K562 (cell line): ENCODE data around the gene ANAPC13. TPM values are rescaled to one million over a fixed set of nuclear protein-coding genes. Genes with fewer than 3 reads are reported as not detected.

Experiments used
- ATAC-seq: fragments of 200-7000 bp; cut with Tn5 transposase; 3 replicates; pipeline ENCODE4 v1.9.1; 2020; ENCODE audit warnings: moderate library complexity
- BruUV-seq: library from RNA; stranded (reverse); fragments of 400-500 nt; replicated peaks from 2 replicates; lab custom pipeline; 2021; lab: Mats Ljungman, UMichigan
- CTCF ChIA-PET: fragments of 300-600 bp; formaldehyde crosslinking; extraction: SDS; loops from one replicate; lab custom pipeline; 2021; ENCODE audit warnings: low intra/inter-chr PET ratio; lab: Yijun Ruan, JAX
- POLR2A ChIA-PET: fragments of 300-600, 350-650 bp; sonication (Branson Sonifier 250); formaldehyde crosslinking; extraction: SDS; loops from one replicate; lab custom pipeline; 2021; ENCODE audit warnings: antibody characterized with exemption, inconsistent platforms; lab: Yijun Ruan, JAX
- DNase-seq, 4 experiments: peaks; one replicate each; pipeline versions ENCODE4 v3.0.0 to v3.0.0-alpha.2; 2011 to 2018; ENCODE audit warnings: low spot score in 3 of 4, mixed read lengths in 3 of 4; ENCODE audit errors: extremely low read depth in 1 of 4
- FAIRE-seq: peaks from 2 replicates; lab custom pipeline; 2011; peaks lifted over from hg19 to GRCh38; lab: Jason Lieb, UNC
- H2AFZ ChIP-seq: 2 replicates; pipeline ENCODE4 v1.6.0; 2011; ENCODE audit warnings: low read depth, low read length, control low read depth, inconsistent platforms
- H3K27ac ChIP-seq: fragments of 200-600 bp; 3 replicates; pipeline ENCODE4 v1.8.0; 2011; ENCODE audit warnings: low read depth, mild to moderate bottlenecking, control low read depth, inconsistent platforms, low read length, moderate library complexity, mixed read lengths; ENCODE audit errors: extremely low read depth
- H3K27me3 ChIP-seq, 2 experiments: fragments of 300-600 bp in 1 of 2; 2 replicates in 1 of 2; 3 replicates in 1 of 2; pipeline versions ENCODE4 v1.6.0 to v1.8.0; 2011; ENCODE audit warnings: inconsistent platforms in 2 of 2, low read length in 2 of 2, mild to moderate bottlenecking in 1 of 2, mixed read lengths in 1 of 2, moderate library complexity in 1 of 2; ENCODE audit not compliant: control insufficient read depth in 2 of 2, insufficient read depth in 2 of 2
- H3K36me3 ChIP-seq: fragments of 300-600 bp; 3 replicates; pipeline ENCODE4 v1.8.0; 2011; ENCODE audit warnings: mild to moderate bottlenecking, low read length, inconsistent platforms; ENCODE audit not compliant: control insufficient read depth, insufficient read depth
- H3K4me1 ChIP-seq, 2 experiments: fragments of 200-600 bp in 1 of 2; replicated peaks in 1 of 2; 2 replicates in 1 of 2; 3 replicates in 1 of 2; pipeline versions ENCODE4 v1.5.1 to v1.8.0; 2011; ENCODE audit warnings: inconsistent platforms in 2 of 2, low read length in 2 of 2, mild to moderate bottlenecking in 1 of 2, mixed read lengths in 1 of 2, moderate library complexity in 1 of 2; ENCODE audit not compliant: control insufficient read depth in 2 of 2, insufficient read depth in 2 of 2
- H3K4me2 ChIP-seq: 2 replicates; pipeline ENCODE4 v1.6.1; 2011; ENCODE audit warnings: low read length, control low read depth, inconsistent platforms, mixed read lengths; ENCODE audit not compliant: insufficient read depth
- H3K4me3 ChIP-seq: fragments of 200-600 bp; sonication (generic), shearing (Covaris generic); 2 replicates; pipeline ENCODE4 v1.5.1; 2016; ENCODE audit warnings: control low read depth, inconsistent platforms
- H3K79me2 ChIP-seq: fragments of 200-600 bp; 3 replicates; pipeline ENCODE4 v1.8.0; 2011; ENCODE audit warnings: low read length, inconsistent platforms; ENCODE audit not compliant: control insufficient read depth, insufficient read depth
- H3K9ac ChIP-seq, 2 experiments: 2 replicates each; pipeline versions ENCODE4 v1.6.0 to v1.6.1; 2011; ENCODE audit warnings: low read depth in 2 of 2, low read length in 2 of 2, control low read depth in 1 of 2, inconsistent platforms in 1 of 2, mild to moderate bottlenecking in 1 of 2, mixed read lengths in 1 of 2; ENCODE audit not compliant: insufficient read depth in 1 of 2
- H3K9me1 ChIP-seq: one replicate; pipeline ENCODE4 v1.6.0; 2011; ENCODE audit warnings: inconsistent platforms, mild to moderate bottlenecking, low read length, moderate library complexity; ENCODE audit not compliant: control insufficient read depth, insufficient read depth
- H3K9me3 ChIP-seq: replicated peaks from 2 replicates; pipeline ENCODE4 v1.5.1; 2011; ENCODE audit warnings: low read depth, low read length, inconsistent platforms; ENCODE audit not compliant: control insufficient read depth, insufficient read depth
- H4K20me1 ChIP-seq: replicated peaks from 2 replicates; pipeline ENCODE4 v1.6.1; 2011; ENCODE audit warnings: low read length, inconsistent platforms, mixed read lengths; ENCODE audit not compliant: control insufficient read depth, insufficient read depth
- BDP1 ChIP-seq: IDR thresholded peaks from 3 replicates; pipeline ENCODE4 v1.6.1; 2011; ENCODE audit not compliant: insufficient read length, insufficient read depth
- BHLHE40 ChIP-seq: IDR thresholded peaks from 2 replicates; pipeline ENCODE4 v1.6.1; 2011; ENCODE audit warnings: low read length, improper control_type of control experiment
- FOXK2 ChIP-seq, 2 experiments: fragments of 450-650 bp; IDR thresholded peaks in 1 of 2; conservative IDR thresholded peaks in 1 of 2; 2 replicates each; pipeline ENCODE4 v1.6.1; 2016; ENCODE audit warnings: low read depth in 2 of 2, mild to moderate bottlenecking in 1 of 2
- GABPB1 ChIP-seq: sonication (generic); formaldehyde crosslinking; IDR thresholded peaks from 2 replicates; pipeline ENCODE4 v1.8.0; 2022; ENCODE audit warnings: mild to moderate bottlenecking, missing genetic modification reagents
- HCFC1 ChIP-seq: IDR thresholded peaks from 2 replicates; pipeline ENCODE4 v1.6.1; 2012; ENCODE audit warnings: low read depth, low read length, improper control_type of control experiment
- HDAC2 ChIP-seq: fragments of 450-650 bp; IDR thresholded peaks from 2 replicates; pipeline ENCODE4 v1.6.1; 2016; ENCODE audit warnings: mild to moderate bottlenecking
- HDAC6 ChIP-seq: IDR thresholded peaks from 2 replicates; pipeline ENCODE4 v1.6.1; 2012; ENCODE audit warnings: low read depth, mild to moderate bottlenecking, control low read depth, inconsistent platforms, low read length, moderate library complexity
- HNRNPUL1 ChIP-seq: fragments of 200-400 bp; formaldehyde crosslinking; IDR thresholded peaks from 2 replicates; pipeline ENCODE4 v1.6.1; 2017; ENCODE audit warnings: low read length
- HOXB6 ChIP-seq: fragments of 250-450 bp; sonication (Bioruptor Pico); IDR thresholded peaks from 2 replicates; pipeline ENCODE4 v1.5.1; 2022; ENCODE audit warnings: mild to moderate bottlenecking, borderline replicate concordance
- KDM1A ChIP-seq, 2 experiments: fragments of 450-650 bp; IDR thresholded peaks; 2 replicates each; pipeline ENCODE4 v1.6.1; 2016; ENCODE audit warnings: mild to moderate bottlenecking in 2 of 2
- KDM4B ChIP-seq, 2 experiments: fragments of 450-650 bp in 1 of 2; sonication (generic) in 1 of 2; IDR thresholded peaks; 2 replicates each; pipeline ENCODE4 v1.6.1; 2016 to 2017; ENCODE audit warnings: borderline replicate concordance in 2 of 2, antibody characterized with exemption in 1 of 2, low read depth in 1 of 2, mild to moderate bottlenecking in 1 of 2
- MAX ChIP-seq: sonication (generic); formaldehyde crosslinking; IDR thresholded peaks from 2 replicates; pipeline ENCODE4 v1.9.0; 2022; ENCODE audit warnings: mild to moderate bottlenecking, missing genetic modification reagents
- NCOA2 ChIP-seq, 2 experiments: fragments of 450-650 bp; IDR thresholded peaks; 2 replicates each; pipeline ENCODE4 v1.6.1; 2018; ENCODE audit warnings: mild to moderate bottlenecking in 2 of 2, moderate library complexity in 1 of 2; ENCODE audit not compliant: partially characterized antibody in 2 of 2
- NFE2 ChIP-seq: IDR thresholded peaks from 2 replicates; pipeline ENCODE4 v1.6.1; 2014; ENCODE audit warnings: antibody characterized with exemption, low read depth
- NFIC ChIP-seq: fragments of 450-650 bp; IDR thresholded peaks from 2 replicates; pipeline ENCODE4 v1.6.1; 2017; ENCODE audit warnings: mild to moderate bottlenecking, inconsistent platforms
- NUFIP1 ChIP-seq: fragments of 450-650 bp; IDR thresholded peaks from 2 replicates; pipeline ENCODE4 v1.6.1; 2018; ENCODE audit not compliant: partially characterized antibody
- SAFB2 ChIP-seq: fragments of 200-400 bp; formaldehyde crosslinking; IDR thresholded peaks from 2 replicates; pipeline ENCODE4 v1.6.1; 2018; ENCODE audit warnings: borderline replicate concordance, low read length, low read depth, moderate library complexity; ENCODE audit not compliant: severe bottlenecking
- SMARCA5 ChIP-seq: fragments of 450-650 bp; IDR thresholded peaks from 2 replicates; pipeline ENCODE4 v1.6.1; 2016
- SRSF9 ChIP-seq: fragments of 200-400 bp; formaldehyde crosslinking; IDR thresholded peaks from 2 replicates; pipeline ENCODE4 v1.6.1; 2017; ENCODE audit warnings: low read depth, low read length, borderline replicate concordance
- TCF7 ChIP-seq: sonication (generic); IDR thresholded peaks from 2 replicates; pipeline ENCODE4 v1.6.1; 2016; ENCODE audit warnings: antibody characterized with exemption, borderline replicate concordance
- YBX1 ChIP-seq: fragments of 450-650 bp; IDR thresholded peaks from 2 replicates; pipeline ENCODE4 v1.7.1; 2016; ENCODE audit warnings: mild to moderate bottlenecking
- ZNF134 ChIP-seq: fragments of 250-450 bp; sonication (Bioruptor Pico); conservative IDR thresholded peaks from 2 replicates; pipeline ENCODE4 v1.4.0; 2020
- WGBS: fragments of 100-300 bp; shearing (Covaris generic); methylation state at CpG from one replicate; pipeline ENCODE4 v1.1.6; 2016; ENCODE audit warnings: low coverage, mixed read lengths; ENCODE audit not compliant: insufficient coverage; ENCODE audit errors: missing lambda C conversion rate; 5-methylcytosine and 5-hydroxymethylcytosine counted together
- in situ Hi-C: fragments of 300-500 bp; cut with MboI; formaldehyde crosslinking; loops from 4 replicates; pipeline ENCODE4 v1.15.0; 2018; ENCODE audit warnings: inconsistent platforms, mixed read lengths
- intact Hi-C: fragments of 100-400 bp; cut with micrococcal nuclease; formaldehyde crosslinking; loops from 2 replicates; pipeline ENCODE4 v1.14.2; 2022
- polyA plus RNA-seq, 8 experiments: library from polyadenylated mRNA; depleted of rRNA in 4 of 8; stranded (reverse) in 5 of 8; unstranded in 3 of 8; fragments of >200 nt; fragmentation: Nextera tagmentation in 2 of 8; fragmentation: Illumina TruSeq in 1 of 8; extraction: Ambion mirVana in 2 of 8; extraction: Trizol in 1 of 8; gene quantifications; 2 replicates each; pipeline versions ENCODE4 v1.2.1 to v1.2.3, GENCODE V29; 2011 to 2014; ENCODE audit warnings: inconsistent platforms in 1 of 8, missing spikeins in 1 of 8
- total RNA-seq, 7 experiments: library from RNA; depleted of rRNA in 6 of 7; stranded (reverse); fragments of >200 nt in 6 of 7; fragmentation: Illumina TruSeq in 2 of 7; extraction: Trizol in 2 of 7; gene quantifications; 2 replicates each; pipeline versions ENCODE4 v1.2.1 to v1.2.3, GENCODE V29; 2011 to 2021; ENCODE audit warnings: low replicate concordance in 1 of 7
- TF ChIP-seq, protein P1 (sequence below): sonication (generic); IDR thresholded peaks from 2 replicates; pipeline ENCODE4 v1.6.1; 2016

ANAPC13 gene
- total and polyA plus RNA-seq, 9 of the 15 experiments (the other 6 are each of a cell fraction or from before 2014, with no cell fraction given): 48.5 to 238 (median 68.5) TPM

- ATAC-seq: no peak
- CTCF ChIA-PET: no interaction called here
- H3K27ac ChIP-seq: no peak overlapping the region
These were observed 54.8 kb downstream of the ANAPC13 start for GRCh38 chr3:134430950-134431445.

DNA sequence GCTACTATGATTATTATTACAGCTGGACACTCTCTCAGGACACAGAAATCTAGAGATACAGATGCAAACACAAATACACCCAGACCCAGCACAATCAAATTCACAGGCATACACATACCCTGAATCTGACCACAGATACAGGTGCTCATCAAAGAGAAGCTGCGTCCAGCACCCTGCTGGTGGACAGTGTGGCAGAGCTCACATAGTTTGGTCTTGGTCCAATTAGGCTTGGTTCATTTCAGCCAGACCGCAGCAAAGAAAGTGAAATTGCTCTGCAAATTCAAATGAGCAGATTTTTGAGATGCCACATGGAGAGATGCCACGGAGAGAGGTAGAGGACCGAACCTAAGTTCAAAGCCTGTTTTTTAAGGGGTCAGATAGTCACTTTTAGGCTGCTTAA lies 55.6 kb downstream of the ANAPC13 start:
- no peak for TF ChIP-seq HOXB6 (CRISPR knock-in tag)
- TF ChIP-seq GABPB1 (CRISPR knock-in tag): no peak
- no peak for TF ChIP-seq NFIC
- no peak for TF ChIP-seq NFE2
- TF ChIP-seq ZNF134 (CRISPR knock-in tag): no peak
- no peak for TF ChIP-seq BDP1
- no peak for TF ChIP-seq YBX1
- no peak for TF ChIP-seq HNRNPUL1
- TF ChIP-seq TCF7: no peak
- no peak for TF ChIP-seq SAFB2
- TF ChIP-seq, protein P1, sequence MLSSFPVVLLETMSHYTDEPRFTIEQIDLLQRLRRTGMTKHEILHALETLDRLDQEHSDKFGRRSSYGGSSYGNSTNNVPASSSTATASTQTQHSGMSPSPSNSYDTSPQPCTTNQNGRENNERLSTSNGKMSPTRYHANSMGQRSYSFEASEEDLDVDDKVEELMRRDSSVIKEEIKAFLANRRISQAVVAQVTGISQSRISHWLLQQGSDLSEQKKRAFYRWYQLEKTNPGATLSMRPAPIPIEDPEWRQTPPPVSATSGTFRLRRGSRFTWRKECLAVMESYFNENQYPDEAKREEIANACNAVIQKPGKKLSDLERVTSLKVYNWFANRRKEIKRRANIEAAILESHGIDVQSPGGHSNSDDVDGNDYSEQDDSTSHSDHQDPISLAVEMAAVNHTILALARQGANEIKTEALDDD: no peak
- no peak for TF ChIP-seq FOXK2 (conservative IDR thresholded peaks at IDR 0.05 in 1 of 2, IDR thresholded peaks at IDR 0.05 in 1 of 2; ENCODE audit: low read depth in 2 of 2)
- TF ChIP-seq HCFC1: no peak
- no peak for TF ChIP-seq SRSF9
- TF ChIP-seq MAX: no peak
- ChIA-PET POLR2A (no interaction called here), CTCF (no interaction called here)
- Histone ChIP-seq H3K27ac (no peak overlapping the region), H3K9me3 (no peaks in the 10 kb centered on the region), H3K36me3 (no peaks in the 10 kb centered on the region), H4K20me1 (no peaks in the 10 kb centered on the region), H3K27me3 (peaks cover 0 to 20% of the 10 kb centered on the region in 2 experiments; a peak in 2 of 5 replicates), H3K4me2 (no peak overlapping the region), H3K9ac (no peak overlapping the region), H3K9me1 (no peaks in the 10 kb centered on the region), H2AFZ (no peak overlapping the region), H3K79me2 (no peaks in the 10 kb centered on the region), H3K4me3 (no peak overlapping the region), H3K4me1 (no peaks in the 10 kb centered on the region)
- ATAC-seq (no peak), DNase-seq (no peak), FAIRE-seq (no peak)
- no TSS peak for BruUV-seq
- WGBS: 0% methylated on average over 4 of the region's 4 CpGs
- intact Hi-C loops (no loop called here), in situ Hi-C loops (no loop called here)

More at GRCh38 chr3:134430950-134431445, 54.8 kb downstream of the ANAPC13 start:
- no peaks in the 10 kb centered on the region for H3K36me3 ChIP-seq
- intact Hi-C loops: no loop called here
- no peak overlapping the region for H3K9ac ChIP-seq
- H3K79me2 ChIP-seq: no peaks in the 10 kb centered on the region
- in situ Hi-C loops: no loop called here
- H3K27me3 ChIP-seq: peaks cover 0 to 20% of the 10 kb centered on the region in 2 experiments; a peak in 2 of 5 replicates
- TF ChIP-seq HDAC2: no peak
- TF ChIP-seq SMARCA5: no peak
- TF ChIP-seq KDM4B (IDR thresholded peaks at IDR 0.05; ENCODE audit: borderline replicate concordance in 2 of 2, low read depth in 1 of 2): no peak
- TF ChIP-seq KDM1A (IDR thresholded peaks at IDR 0.05): no peak
- TF ChIP-seq BHLHE40: no peak
- TF ChIP-seq HDAC6: no peak
- TF ChIP-seq NCOA2 (IDR thresholded peaks at IDR 0.05; ENCODE audit: partially characterized antibody in 2 of 2): no peak
- TF ChIP-seq NUFIP1: no peak
- TF ChIP-seq, all 486 proteins: peak for 0
- Histone ChIP-seq H3K4me2 (no peak overlapping the region), H3K4me1 (no peaks in the 10 kb centered on the region), H4K20me1 (no peaks in the 10 kb centered on the region), H3K9me3 (no peaks in the 10 kb centered on the region), H3K4me3 (no peak overlapping the region), H2AFZ (no peak overlapping the region), H3K9me1 (no peaks in the 10 kb centered on the region)
- DNase-seq (no peak), FAIRE-seq (no peak)
- POLR2A ChIA-PET: no interaction called here
- BruUV-seq: no TSS peak
- WGBS: 6% methylated on average over 4 of the region's 4 CpGs
